Panc1 (cell line): ENCODE measurements around the gene ABCC4. TPM values are rescaled to one million over a fixed set of nuclear protein-coding genes. Genes with fewer than 3 reads are reported as not detected.

Source experiments
- ATAC-seq: fragments of 200-7000 bp; cut with Tn5 transposase; 2 replicates; pipeline ENCODE4 v1.9.1; 2020; ENCODE audit warnings: mild to moderate bottlenecking, moderate library complexity
- BruUV-seq: library from RNA; stranded (reverse); fragments of 400-500 nt; replicated peaks from 2 replicates; lab custom pipeline; 2021; lab: Mats Ljungman, UMichigan
- CTCF ChIA-PET: fragments of 300-600 bp; sonication (Branson Sonifier 250); formaldehyde crosslinking; loops from one replicate; lab custom pipeline; 2022; ENCODE audit warnings: antibody characterized with exemption; lab: Charles Lee
- POLR2A ChIA-PET: fragments of 300-600 bp; sonication (Branson Sonifier 250); formaldehyde crosslinking; loops from one replicate; lab custom pipeline; 2022; ENCODE audit warnings: antibody characterized with exemption; lab: Charles Lee
- DNase-seq: peaks from one replicate; pipeline ENCODE4 v3.0.0-alpha.2; 2010; ENCODE audit warnings: low read depth, low spot score
- H3K27ac ChIP-seq: 2 replicates; pipeline ENCODE4 v1.5.1; 2011; ENCODE audit warnings: mild to moderate bottlenecking, low read length, inconsistent platforms
- H3K27me3 ChIP-seq: fragments of 200-500 bp; sonication (Bioruptor generic); 2 replicates; pipeline ENCODE4 v1.6.0; 2014; ENCODE audit warnings: low read length, inconsistent platforms; ENCODE audit not compliant: control insufficient read depth, insufficient read depth
- H3K36me3 ChIP-seq: fragments of 200-500 bp; sonication (Bioruptor generic); 2 replicates; pipeline ENCODE4 v1.5.1; 2014; ENCODE audit warnings: inconsistent platforms, mild to moderate bottlenecking, low read length, moderate library complexity; ENCODE audit not compliant: control insufficient read depth, insufficient read depth
- H3K4me1 ChIP-seq: 2 replicates; pipeline ENCODE4 v1.5.1; 2011; ENCODE audit warnings: inconsistent platforms, mild to moderate bottlenecking, low read length, moderate library complexity; ENCODE audit not compliant: control insufficient read depth, insufficient read depth
- H3K4me3 ChIP-seq, 2 experiments: 2 replicates each; pipeline ENCODE4 v1.5.1; 2011 to 2012; ENCODE audit warnings: low read depth in 2 of 2, low read length in 2 of 2, mild to moderate bottlenecking in 2 of 2, inconsistent platforms in 1 of 2, moderate library complexity in 1 of 2
- H3K9me3 ChIP-seq: fragments of 200-500 bp; sonication (Bioruptor generic); 2 replicates; pipeline ENCODE4 v1.5.1; 2014; ENCODE audit warnings: low read depth, mild to moderate bottlenecking, inconsistent platforms, low read length, moderate library complexity; ENCODE audit not compliant: control insufficient read depth, insufficient read depth
- CTCF ChIP-seq: fragments of 450-650 bp; IDR thresholded peaks from 2 replicates; pipeline ENCODE4 v1.5.1; 2017; ENCODE audit warnings: mild to moderate bottlenecking
- POLR2AphosphoS5 ChIP-seq: IDR thresholded peaks from 2 replicates; pipeline ENCODE4 v1.6.1; 2012; ENCODE audit warnings: mild to moderate bottlenecking, low read depth, low read length, moderate library complexity
- SIN3A ChIP-seq: IDR thresholded peaks from 2 replicates; pipeline ENCODE4 v1.6.1; 2012; ENCODE audit warnings: low read depth, mild to moderate bottlenecking, low read length, moderate library complexity, borderline replicate concordance; ENCODE audit not compliant: insufficient read depth
- TCF7L2 ChIP-seq: IDR thresholded peaks from 2 replicates; pipeline ENCODE4 v1.6.1; 2011; ENCODE audit warnings: mild to moderate bottlenecking, low read depth, low read length, inconsistent platforms
- in situ Hi-C: cut with HindIII; loops from 2 replicates; pipeline ENCODE4 v1.10.0; 2016; ENCODE audit warnings: low sequenced_read_pairs, low pct_unique_long_range_greater_than_20kb
- intact Hi-C: fragments of 100-400 bp; cut with micrococcal nuclease; formaldehyde crosslinking; loops from one replicate; pipeline ENCODE4 v1.10.0; 2022; ENCODE audit not compliant: unreplicated experiment
- total RNA-seq: library from RNA; stranded (reverse); gene quantifications from one replicate; pipeline ENCODE4 v1.2.1, GENCODE V29; 2021; ENCODE audit not compliant: unreplicated experiment
- TF ChIP-seq, protein P1 (sequence below), 2 experiments: IDR thresholded peaks; 2 replicates each; pipeline ENCODE4 v1.6.1; 2011 to 2012; ENCODE audit warnings: low read depth in 2 of 2, control low read depth in 1 of 2, low read length in 1 of 2, mild to moderate bottlenecking in 1 of 2, moderate library complexity in 1 of 2; ENCODE audit not compliant: insufficient read depth in 1 of 2

Gene ABCC4
- total RNA-seq, 1 experiment from 2014 or later, result 69.3 TPM

DNA sequence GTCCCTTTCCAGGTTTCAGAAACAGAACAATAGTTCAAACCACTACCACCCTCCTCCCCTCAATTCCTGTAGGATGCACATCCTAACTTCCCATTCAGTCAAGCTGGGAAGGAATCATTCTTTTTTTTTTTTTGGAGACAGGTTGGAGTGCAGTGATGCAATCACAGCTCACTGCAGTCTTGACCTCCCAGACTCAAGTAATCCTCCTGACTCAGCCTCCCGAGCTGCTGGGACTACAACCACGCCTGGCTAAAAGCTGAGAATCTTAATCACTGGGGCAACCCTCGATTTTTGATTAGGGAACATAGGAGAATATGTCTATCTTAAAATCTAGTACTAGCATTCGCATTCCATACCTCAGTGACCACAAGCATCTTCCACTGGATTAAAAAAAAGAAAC is 146.2 kb downstream of the ABCC4 start:
- in situ Hi-C loops, result no loop called here
- Histone ChIP-seq H3K4me3 (no peak overlapping the region), H3K27ac (peak overlapping the region; percentile 54; the same call in 1 of the 2 replicates), H3K36me3 (peaks cover 5% of the 10 kb centered on the region), H3K27me3 (no peaks in the 10 kb centered on the region), H3K9me3 (no peaks in the 10 kb centered on the region), H3K4me1 (peaks cover 15% of the 10 kb centered on the region)
- DNase-seq, result no peak
- POLR2A ChIA-PET, result interaction anchor here (0.6 kb wide), 1 partner anchor 20 kb away, joined by 5 read pairs; no protein-coding TSS in a partner anchor
- intact Hi-C loops, result no loop called here
- CTCF ChIA-PET, result no interaction called here
- ATAC-seq, result no peak
- BruUV-seq, result no TSS peak
- TF ChIP-seq CTCF, result no peak

DNA sequence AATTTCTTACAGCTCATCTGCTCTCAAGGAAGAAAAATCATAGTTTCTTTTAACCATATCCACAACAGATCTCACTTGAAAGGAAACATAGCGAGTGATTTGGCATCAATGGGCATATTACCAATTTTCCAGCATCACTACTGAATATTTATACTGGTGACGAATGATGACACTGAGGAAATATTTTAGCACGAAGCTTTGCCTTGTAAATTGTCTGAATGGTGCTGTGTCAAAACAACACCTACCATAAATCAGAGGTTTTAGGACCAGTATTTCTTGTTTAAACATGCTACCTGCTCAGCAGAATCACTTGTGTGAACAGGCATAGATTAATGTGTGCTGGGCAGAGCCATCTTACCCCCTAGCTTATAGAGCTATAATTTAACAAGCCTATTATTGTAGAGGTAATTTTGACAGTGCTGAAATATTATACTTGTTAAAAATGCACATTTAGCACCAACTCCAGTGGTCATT is 146.8 kb downstream of the ABCC4 start:
- ATAC-seq, result no peak
- ChIA-PET CTCF (interaction anchor here (0.5 kb wide), 1 partner anchor 19 kb away, joined by 7 read pairs; no protein-coding TSS in a partner anchor), POLR2A (interaction anchor here (0.6 kb wide), 1 partner anchor 20 kb away, joined by 5 read pairs; no protein-coding TSS in a partner anchor)
- intact Hi-C loops, result no loop called here
- Histone ChIP-seq H3K36me3 (peaks cover 5% of the 10 kb centered on the region), H3K27ac (peak overlapping the region; percentile 54; the same call in 1 of the 2 replicates), H3K9me3 (no peaks in the 10 kb centered on the region), H3K27me3 (no peaks in the 10 kb centered on the region), H3K4me1 (peaks cover 15% of the 10 kb centered on the region), H3K4me3 (no peak overlapping the region; a peak in 1 of 4 replicates)
- TF ChIP-seq SIN3A (no peak), POLR2AphosphoS5 (no peak), TCF7L2 (no peak), CTCF (no peak)
- TF ChIP-seq, protein P1, sequence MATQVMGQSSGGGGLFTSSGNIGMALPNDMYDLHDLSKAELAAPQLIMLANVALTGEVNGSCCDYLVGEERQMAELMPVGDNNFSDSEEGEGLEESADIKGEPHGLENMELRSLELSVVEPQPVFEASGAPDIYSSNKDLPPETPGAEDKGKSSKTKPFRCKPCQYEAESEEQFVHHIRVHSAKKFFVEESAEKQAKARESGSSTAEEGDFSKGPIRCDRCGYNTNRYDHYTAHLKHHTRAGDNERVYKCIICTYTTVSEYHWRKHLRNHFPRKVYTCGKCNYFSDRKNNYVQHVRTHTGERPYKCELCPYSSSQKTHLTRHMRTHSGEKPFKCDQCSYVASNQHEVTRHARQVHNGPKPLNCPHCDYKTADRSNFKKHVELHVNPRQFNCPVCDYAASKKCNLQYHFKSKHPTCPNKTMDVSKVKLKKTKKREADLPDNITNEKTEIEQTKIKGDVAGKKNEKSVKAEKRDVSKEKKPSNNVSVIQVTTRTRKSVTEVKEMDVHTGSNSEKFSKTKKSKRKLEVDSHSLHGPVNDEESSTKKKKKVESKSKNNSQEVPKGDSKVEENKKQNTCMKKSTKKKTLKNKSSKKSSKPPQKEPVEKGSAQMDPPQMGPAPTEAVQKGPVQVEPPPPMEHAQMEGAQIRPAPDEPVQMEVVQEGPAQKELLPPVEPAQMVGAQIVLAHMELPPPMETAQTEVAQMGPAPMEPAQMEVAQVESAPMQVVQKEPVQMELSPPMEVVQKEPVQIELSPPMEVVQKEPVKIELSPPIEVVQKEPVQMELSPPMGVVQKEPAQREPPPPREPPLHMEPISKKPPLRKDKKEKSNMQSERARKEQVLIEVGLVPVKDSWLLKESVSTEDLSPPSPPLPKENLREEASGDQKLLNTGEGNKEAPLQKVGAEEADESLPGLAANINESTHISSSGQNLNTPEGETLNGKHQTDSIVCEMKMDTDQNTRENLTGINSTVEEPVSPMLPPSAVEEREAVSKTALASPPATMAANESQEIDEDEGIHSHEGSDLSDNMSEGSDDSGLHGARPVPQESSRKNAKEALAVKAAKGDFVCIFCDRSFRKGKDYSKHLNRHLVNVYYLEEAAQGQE (IDR thresholded peaks at IDR 0.05; ENCODE audit: insufficient read depth in 1 of 2, low read depth in 2 of 2, low read length in 1 of 2), result no peak
- in situ Hi-C loops, result no loop called here
- DNase-seq, result no peak
- no TSS peak for BruUV-seq
